Dermis microvascular lymphatic vessel endothelial cell (primary cell): ENCODE results near the gene TIAM2. TPM values are rescaled to one million over a fixed set of nuclear protein-coding genes. Genes with fewer than 3 reads are reported as not detected.
"Not testable (repeated sequence)": the region's sequence is repeated elsewhere in the genome, so short reads cannot be mapped to it uniquely, and the experiment has no call there.

Experiments
- DNase-seq, 2 donors: peaks; one replicate each; pipeline versions ENCODE4 v3.0.0 to v3.0.0-alpha.2; 2010; ENCODE audit warnings: low read depth in 2 of 2
- total RNA-seq: library from RNA; depleted of rRNA; stranded (reverse); fragments of >200 nt; gene quantifications from 2 replicates; pipeline ENCODE4 v1.2.1, GENCODE V29; 2014

TIAM2 gene
- total RNA-seq, 1 donor from 2014 or later, result 12.8 TPM

DNA sequence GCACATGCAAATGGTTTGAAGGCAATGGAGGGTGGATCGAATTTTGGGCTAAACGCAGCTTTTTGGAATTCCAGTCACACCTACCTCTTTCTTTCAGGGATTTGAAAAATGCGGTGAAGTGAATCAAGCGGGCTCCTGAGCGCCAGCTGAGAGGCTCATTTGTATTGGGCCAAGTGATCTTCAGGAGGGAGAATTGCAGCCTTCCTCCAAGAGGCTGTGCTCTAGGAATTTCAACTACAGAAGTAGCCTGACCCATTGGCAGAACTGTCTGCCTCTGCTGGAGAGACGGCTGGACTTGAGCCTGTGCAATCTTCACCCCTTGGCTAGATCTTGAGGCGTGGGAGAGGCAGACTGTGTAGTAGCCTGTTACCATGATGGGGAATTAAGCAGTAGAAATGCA is 5.7 kb upstream of the TIAM2 start:
- no peak for DNase-seq

- no peak for DNase-seq
Measured at GRCh38 chr6:154991207-154991606, 3.9 kb upstream of the TIAM2 start.

GRCh38 chr6:154993026-154993425 is 2.1 kb upstream of the TIAM2 start:
- peak in 1 of 2 donors; percentile 32 for DNase-seq

DNA sequence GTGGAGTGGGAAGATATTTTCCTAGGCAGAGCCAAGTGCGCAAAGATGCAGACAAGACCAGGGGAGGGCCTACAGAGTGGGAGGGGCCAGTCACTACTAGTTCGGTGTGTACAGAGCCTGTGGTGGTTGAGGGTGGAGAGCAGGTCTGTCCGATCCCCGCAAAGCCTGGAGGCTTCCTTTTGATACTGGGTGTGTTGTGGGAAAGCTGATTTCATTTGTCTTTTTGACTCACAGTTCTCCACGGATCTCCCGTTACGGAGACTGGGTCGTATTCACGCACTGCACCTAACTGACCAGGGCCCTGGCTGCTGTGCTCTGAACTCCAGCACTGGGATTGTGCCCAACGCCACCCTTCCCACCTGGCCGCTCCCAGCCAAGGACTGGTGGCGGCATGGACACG is 1.4 kb upstream of the TIAM2 start:
- DNase-seq, result no peak

DNA sequence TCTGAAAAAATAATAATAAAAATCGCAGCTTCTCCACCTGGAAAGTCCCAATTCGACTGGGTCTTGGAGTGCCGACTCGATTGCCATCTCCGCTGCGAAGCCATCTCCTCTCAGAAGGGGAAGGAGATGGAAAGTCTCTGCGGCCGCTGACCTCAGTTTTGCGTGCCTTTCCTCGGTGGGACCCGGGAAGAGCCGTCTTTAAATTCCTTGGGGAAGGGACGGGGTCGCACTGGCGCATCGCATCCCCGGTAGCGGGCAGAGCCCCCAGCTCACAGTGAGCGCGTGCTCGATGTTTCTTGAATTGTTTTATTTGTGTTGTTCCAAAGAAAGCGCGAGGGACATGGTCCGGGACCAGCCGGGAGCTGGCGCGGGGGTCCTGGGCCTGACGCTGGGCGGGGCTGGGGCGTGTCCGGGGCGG is 270 bp upstream of the TIAM2 start:
- DNase-seq, result no peak

DNA sequence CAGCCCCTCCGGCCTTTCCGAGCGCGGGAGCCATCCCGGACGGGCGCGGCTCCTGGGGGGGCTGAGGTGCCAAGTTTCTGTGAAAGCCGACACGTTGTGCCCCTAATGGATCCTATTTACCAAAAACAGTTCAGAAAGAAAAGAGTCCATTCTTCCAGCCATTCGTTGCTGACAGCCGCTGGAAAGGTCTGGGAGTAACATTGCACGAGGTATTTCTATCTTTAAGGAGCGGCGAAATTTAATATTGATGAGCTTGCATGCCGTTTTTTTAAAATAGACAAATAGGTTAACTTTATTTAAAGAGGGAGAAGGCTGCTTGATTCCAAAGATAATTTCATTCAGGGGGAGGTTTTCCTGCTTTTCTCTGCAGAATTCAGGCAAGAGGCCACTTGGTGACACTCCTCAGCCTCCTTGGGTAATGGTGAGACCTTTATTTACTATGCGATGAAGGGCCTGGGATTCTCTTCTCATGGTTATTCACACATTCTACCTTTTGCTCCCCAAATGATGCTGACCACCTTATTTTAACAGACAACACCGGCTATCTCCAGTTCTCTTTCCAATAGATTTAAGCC is 988 bp downstream of the TIAM2 start:
- no peak for DNase-seq

DNA sequence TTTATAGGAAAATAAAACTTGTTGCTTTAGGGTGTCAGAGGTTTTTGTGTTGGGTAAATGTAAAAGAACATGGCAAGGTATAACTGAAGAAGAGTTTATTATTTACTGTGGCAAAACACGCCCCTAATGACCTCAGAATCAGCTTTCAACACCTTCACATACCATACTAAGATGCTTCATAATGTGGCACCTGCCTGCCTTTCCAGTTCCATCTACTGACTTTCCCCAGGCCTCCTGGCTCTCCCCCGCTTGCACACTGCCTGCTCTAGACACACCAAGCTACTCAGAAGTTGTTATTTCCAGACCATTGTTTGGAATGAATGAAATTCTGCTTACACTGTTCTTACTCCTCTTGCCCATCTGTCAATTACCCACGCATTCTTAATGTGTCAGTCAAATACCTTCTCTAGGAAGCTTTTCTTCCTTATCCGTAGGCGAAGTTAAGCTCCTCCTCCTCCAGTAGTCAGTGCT is 1.8 kb downstream of the TIAM2 start:
- no peak for DNase-seq

- DNase-seq, result no peak
Measured at GRCh38 chr6:154998855-154999254, 3.7 kb downstream of the TIAM2 start.

DNA sequence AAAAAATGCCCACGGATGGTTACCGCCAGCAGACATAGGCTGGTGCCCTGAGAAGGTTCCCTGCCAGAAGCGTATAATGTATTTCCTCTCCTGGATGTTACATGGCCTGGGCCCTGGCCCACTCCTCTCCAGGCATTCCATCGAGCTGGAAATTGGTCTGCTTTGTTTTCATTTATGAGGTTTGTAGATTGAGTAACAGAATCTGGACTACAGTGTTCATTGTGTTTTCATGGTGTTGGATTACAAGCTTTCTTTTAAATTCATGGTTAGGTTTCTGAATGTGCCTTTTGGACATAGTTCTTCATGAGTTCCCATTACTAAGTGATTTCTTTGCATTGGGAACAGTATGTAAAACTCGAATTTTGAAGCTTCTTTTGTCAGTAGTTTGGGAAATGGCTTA is 6.4 kb downstream of the TIAM2 start:
- DNase-seq, result peak in 1 of 2 donors; percentile 31

- no peak for DNase-seq
Measured at GRCh38 chr6:155001934-155002333, 6.8 kb downstream of the TIAM2 start.

DNA sequence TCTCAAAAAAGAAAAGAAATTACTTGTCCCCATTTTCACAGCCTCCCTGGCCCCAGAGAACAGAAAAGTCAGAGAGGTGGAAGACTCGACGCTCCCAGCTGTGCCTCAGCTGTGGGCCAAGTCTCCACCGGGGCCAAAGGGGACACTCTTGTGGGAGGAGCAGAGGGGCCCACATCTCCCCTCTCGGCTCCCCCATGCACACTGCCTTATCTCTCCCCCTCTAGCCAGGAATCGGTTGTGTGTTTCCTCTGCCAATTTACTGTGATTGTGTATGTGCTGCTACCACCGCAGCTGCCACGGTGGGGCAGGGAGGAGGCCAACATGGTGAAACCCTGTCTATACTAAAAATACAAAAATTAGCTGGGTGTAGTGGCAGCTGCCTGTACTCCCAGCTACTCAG is 8.4 kb downstream of the TIAM2 start:
- no peak for DNase-seq

DNA sequence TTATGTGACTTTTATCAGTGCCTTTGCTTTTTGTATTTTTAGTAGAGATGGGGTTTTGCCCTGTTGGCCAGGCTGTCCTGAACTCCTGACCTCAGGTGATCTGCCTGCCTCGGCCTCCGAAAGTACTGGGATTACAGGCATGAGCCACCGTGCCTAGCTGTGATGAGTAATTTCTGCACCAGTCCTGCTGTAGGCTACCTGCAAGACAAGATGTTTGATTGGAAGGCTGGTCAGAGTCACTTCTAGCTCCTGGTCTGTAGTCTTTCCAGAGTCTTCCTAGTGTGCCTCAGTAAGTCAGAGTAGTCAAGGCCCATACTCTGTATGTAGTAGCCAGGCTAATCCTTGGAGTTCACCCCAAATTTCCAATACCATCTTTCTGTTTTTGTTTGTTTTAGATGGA is 8.9 kb downstream of the TIAM2 start:
- DNase-seq, result no peak

DNA sequence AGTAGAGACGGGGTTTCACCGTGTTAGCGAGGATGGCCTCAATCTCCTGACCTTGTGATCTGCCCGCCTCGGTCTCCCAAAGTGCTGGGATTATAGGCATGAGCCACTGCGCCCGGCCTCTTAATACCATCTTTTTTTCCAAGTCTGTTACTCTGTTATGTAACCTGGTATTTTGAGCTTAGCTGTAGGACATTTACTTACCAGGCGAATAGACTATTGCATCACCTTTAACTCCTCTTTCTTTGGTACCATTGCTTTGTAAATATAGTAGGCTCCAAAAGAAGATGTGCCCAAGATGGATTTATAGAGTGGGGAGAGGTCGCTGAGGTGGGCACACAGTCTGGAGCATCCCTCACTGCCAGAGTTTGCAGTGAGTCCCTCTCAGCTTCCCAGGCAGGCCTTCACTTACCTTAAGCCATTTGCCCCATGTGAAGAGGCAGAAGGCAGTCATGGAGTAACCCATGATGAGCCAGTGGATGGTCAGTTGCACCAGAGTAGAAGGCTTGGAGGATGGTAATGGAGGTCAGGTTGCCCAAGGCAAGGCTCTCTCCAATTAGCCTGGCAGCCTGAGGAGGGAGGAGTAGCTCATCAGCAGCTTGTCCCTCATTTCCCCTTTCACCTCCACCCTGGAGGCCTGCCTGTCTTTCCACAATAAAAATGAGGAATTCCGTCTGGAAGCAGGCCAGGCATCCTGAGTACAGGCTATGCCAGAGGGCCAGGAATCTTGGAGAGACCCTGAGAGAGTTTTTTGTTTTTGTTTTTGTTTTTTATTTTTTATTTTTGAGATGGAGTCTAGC is 9.7 kb downstream of the TIAM2 start:
- no peak for DNase-seq

DNA sequence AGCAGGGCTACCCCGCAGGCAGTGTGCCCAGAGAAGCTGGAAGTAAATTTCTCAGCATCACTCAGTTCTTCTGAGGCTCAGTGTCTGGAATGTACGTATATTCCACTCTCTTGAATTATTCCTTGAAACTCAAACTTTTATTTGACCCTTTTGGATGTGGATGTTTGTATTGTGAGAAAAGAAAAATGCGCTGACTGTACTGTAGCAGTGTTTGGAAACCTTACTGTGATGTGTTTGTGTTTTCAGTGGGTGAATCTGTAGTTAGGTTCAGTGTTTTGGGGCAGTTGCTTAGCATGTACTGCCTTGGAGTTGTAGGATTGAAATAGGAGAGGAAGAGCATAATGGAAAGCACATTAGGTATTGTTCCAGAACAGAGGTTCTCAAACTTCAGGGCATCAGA is 13.5 kb downstream of the TIAM2 start:
- no peak for DNase-seq

DNA sequence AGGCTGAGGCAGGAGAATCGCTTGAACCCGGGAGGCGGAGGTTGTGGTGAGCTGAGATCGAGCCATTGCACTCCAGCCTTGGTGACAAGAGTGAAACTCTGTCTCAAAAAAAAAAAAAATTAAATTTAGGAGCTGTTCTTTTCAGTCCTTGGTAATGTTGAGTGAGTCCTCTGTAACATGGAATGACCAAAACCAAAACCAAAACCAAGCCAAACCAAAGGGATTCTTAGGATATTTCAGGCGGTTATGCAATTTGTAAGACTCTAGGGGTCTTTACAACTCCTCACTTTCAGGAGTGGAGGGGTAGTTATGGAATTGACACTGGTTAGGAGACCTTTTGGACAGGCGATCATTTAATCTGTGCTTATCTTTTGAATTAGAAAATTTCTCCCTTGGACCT is 15.8 kb downstream of the TIAM2 start:
- no peak for DNase-seq

- DNase-seq, result no peak
Measured at GRCh38 chr6:155011809-155012291, 16.7 kb downstream of the TIAM2 start.

DNA sequence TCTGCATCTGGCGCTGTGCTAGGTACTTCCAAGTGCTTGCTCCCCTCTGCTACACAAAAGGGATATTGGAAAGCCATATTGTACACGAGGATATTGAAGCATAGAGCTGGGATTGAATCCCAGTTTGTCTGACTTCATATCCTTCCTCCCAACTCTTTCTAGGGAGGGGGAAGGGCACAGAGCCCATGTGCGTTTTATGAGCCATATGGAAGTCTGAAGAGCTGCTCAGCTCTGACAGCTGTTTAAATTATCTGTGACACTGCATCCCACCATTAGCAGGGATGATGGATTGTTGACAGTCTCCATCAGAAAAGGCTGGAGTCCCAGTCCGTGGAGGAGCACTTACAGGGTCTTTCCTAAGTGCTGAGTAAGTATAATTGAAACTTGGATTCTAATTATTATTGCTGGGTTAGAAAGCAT is 18.4 kb downstream of the TIAM2 start:
- DNase-seq, result peak; percentile 79 to 90

- DNase-seq, result no peak
Measured at GRCh38 chr6:155014137-155014536, 19.0 kb downstream of the TIAM2 start.

GRCh38 chr6:155014670-155015300 is 19.7 kb downstream of the TIAM2 start:
- peak in 1 of 2 donors; percentile 48 for DNase-seq

GRCh38 chr6:155018415-155018814 is 23.3 kb downstream of the TIAM2 start:
- not testable (repeated sequence) for DNase-seq

- DNase-seq, result no peak
Measured at GRCh38 chr6:155021680-155022079, 26.6 kb downstream of the TIAM2 start.

DNA sequence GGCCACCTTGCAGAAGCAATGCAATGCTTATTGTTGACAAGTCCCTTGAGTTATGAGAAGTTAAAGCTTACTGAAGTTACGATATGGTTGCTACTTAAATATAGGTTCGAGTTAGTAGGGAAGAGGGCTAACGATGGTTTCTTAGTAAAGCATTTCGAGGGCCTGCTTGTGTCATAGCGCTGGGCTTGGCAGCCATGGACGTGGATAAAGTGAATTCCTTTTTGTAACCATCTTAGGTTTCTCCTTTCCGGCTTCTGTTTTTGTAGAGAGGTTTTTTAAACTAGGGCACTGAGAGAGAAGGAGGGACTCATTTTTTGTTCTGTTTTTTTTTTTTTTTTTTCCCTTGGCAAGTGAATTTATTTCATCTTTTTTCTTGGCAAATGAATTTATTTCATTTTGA is 27.6 kb downstream of the TIAM2 start:
- no peak for DNase-seq

- DNase-seq, result no peak
Measured at GRCh38 chr6:155023717-155024116, 28.6 kb downstream of the TIAM2 start.
